Epithelial cell of esophagus (primary cell): ENCODE data around the gene DEF6.
A peak's percentile ranks its signal among the peaks of the same experiment; 100 is the strongest.
"Not testable (repeated sequence)": the region's sequence is repeated elsewhere in the genome, so short reads cannot be mapped to it uniquely, and the experiment has no call there.

Experiments used
- DNase-seq: peaks from one replicate; pipeline ENCODE4 v3.0.0; 2010; ENCODE audit warnings: low read depth
- H3K4me3 ChIP-seq: 2 replicates; pipeline ENCODE4 v1.5.1; 2011; ENCODE audit warnings: mild to moderate bottlenecking, low read length, control low read depth
- CTCF ChIP-seq: IDR thresholded peaks from 2 replicates; pipeline ENCODE4 v1.5.1; 2011; ENCODE audit warnings: low read depth, mild to moderate bottlenecking, low read length, control low read depth, inconsistent platforms; ENCODE audit not compliant: insufficient read depth; ENCODE audit errors: missing control alignments

DEF6 gene

GRCh38 chr6:35300848-35301247 lies 3.2 kb downstream of the DEF6 start:
- DNase-seq = no peak
- TF ChIP-seq CTCF = no peak
- no peak overlapping the region for H3K4me3 ChIP-seq

GRCh38 chr6:35302604-35303241 lies 5.1 kb downstream of the DEF6 start:
- DNase-seq = peak; percentile 92
- H3K4me3 ChIP-seq = peak overlapping the region; percentile 10

GRCh38 chr6:35304299-35304698 lies 6.7 kb downstream of the DEF6 start:
- DNase-seq = no peak
- TF ChIP-seq CTCF = no peak
- H3K4me3 ChIP-seq = no peak overlapping the region

More at GRCh38 chr6:35302604-35303241, 5.1 kb downstream of the DEF6 start:
- TF ChIP-seq CTCF = no peak

GRCh38 chr6:35305117-35305516 lies 7.5 kb downstream of the DEF6 start:
- TF ChIP-seq CTCF = no peak
- H3K4me3 ChIP-seq = no peak overlapping the region
- no peak for DNase-seq

GRCh38 chr6:35307138-35307537 lies 9.5 kb downstream of the DEF6 start:
- DNase-seq, H3K4me3 ChIP-seq: not testable (repeated sequence)

GRCh38 chr6:35308543-35308942 lies 10.9 kb downstream of the DEF6 start:
- not testable (repeated sequence) for H3K4me3 ChIP-seq, DNase-seq

- DNase-seq = no peak
- no peak overlapping the region for H3K4me3 ChIP-seq
- no peak for TF ChIP-seq CTCF
Measured at GRCh38 chr6:35309611-35310264, 12.1 kb downstream of the DEF6 start.

GRCh38 chr6:35310265-35310831 lies 12.7 kb downstream of the DEF6 start:
- no peak for TF ChIP-seq CTCF
- H3K4me3 ChIP-seq = no peak overlapping the region
- no peak for DNase-seq
